ENCODE measurements around the gene S100A16. TPM values are rescaled to one million over a fixed set of nuclear protein-coding genes. Genes with fewer than 3 reads are reported as not detected.

S100A16 gene
- total and polyA plus RNA-seq, 9 of the 15 experiments (the other 6 are each of a cell fraction or from before 2014, with no cell fraction given): 1.6 to 6.9 (median 4.3) TPM

DNA sequence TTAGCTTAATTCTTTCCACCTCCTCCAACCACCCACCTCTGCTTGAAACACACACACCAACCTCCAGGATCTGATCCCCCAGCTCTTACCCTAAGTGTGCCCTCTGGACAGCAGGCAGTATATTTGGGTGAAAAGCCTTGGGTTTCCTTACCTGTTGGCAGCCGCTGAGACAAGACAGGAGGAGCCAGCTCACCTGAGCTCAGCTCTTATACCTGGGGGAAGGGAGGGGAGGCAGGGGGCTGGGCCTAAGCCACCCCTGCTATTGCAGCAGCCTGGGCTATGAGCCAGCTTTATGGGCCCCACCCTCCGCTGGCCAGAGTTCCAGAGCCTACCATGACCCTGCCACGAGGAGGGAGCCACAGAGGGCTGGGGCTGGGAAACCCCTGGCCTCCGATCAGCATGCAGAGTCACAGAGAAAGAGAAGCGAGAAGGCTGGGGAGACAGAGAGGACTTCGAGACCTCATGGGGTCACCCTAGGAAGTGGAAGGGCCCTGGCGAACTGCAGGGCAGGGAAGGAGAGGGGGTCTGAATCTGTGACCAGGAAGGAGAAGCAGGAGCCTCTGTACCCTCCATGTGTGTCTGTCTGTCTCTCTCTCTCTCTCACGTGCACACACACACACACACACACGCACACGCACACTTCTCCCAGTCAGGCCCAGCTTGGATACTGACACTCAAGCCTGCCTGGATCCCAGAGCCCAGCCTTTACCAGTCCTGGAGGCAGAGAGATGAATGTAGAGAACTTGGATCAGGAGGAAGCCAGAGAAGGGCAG is 3.4 kb upstream of the S100A16 start, which contains the start of gene S100A14 (continued):
- TF ChIP-seq, protein P1, sequence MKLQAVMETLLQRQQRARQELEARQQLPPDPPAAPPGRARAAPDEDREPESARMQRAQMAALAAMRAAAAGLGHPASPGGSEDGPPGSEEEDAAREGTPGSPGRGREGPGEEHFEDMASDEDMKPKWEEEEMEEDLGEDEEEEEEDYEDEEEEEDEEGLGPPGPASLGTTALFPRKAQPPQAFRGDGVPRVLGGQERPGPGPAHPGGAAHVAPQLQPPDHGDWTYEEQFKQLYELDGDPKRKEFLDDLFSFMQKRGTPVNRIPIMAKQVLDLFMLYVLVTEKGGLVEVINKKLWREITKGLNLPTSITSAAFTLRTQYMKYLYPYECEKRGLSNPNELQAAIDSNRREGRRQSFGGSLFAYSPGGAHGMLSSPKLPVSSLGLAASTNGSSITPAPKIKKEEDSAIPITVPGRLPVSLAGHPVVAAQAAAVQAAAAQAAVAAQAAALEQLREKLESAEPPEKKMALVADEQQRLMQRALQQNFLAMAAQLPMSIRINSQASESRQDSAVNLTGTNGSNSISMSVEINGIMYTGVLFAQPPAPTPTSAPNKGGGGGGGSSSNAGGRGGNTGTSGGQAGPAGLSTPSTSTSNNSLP (IDR thresholded peaks at IDR 0.05; ENCODE audit: borderline replicate concordance, low read depth, low read length): no peak
- TF ChIP-seq HEY1 (CRISPR knock-in tag; IDR thresholded peaks at IDR 0.05; ENCODE audit: borderline replicate concordance) (no peak), L3MBTL2 (IDR thresholded peaks at IDR 0.05) (0 out of 2 replicates have a peak, but pooled peaks have one; percentile 52), NR2C1 (IDR thresholded peaks at IDR 0.05) (no peak), NR2C1 (tag; IDR thresholded peaks at IDR 0.05) (0 out of 2 replicates have a peak, but pooled peaks have one; percentile 17), SMAD4 (CRISPR knock-in tag; conservative IDR thresholded peaks at IDR 0.05) (no peak), SP2 (IDR thresholded peaks at IDR 0.05; ENCODE audit: extremely low read depth, low read depth, low read length, poor library complexity, severe bottlenecking) (no peak), JUNB (CRISPR knock-in tag; conservative IDR thresholded peaks at IDR 0.05) (no peak), SETDB1 (IDR thresholded peaks at IDR 0.05; ENCODE audit: low read length) (no peak), BRCA1 (IDR thresholded peaks at IDR 0.05) (no peak), BRCA1 (CRISPR knock-in tag; IDR thresholded peaks at IDR 0.05) (no peak), ZEB2 (IDR thresholded peaks at IDR 0.05) (no peak)
- TF ChIP-seq, protein P2, sequence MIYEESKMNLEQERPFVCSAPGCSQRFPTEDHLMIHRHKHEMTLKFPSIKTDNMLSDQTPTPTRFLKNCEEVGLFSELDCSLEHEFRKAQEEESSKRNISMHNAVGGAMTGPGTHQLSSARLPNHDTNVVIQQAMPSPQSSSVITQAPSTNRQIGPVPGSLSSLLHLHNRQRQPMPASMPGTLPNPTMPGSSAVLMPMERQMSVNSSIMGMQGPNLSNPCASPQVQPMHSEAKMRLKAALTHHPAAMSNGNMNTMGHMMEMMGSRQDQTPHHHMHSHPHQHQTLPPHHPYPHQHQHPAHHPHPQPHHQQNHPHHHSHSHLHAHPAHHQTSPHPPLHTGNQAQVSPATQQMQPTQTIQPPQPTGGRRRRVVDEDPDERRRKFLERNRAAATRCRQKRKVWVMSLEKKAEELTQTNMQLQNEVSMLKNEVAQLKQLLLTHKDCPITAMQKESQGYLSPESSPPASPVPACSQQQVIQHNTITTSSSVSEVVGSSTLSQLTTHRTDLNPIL (CRISPR knock-in tag; IDR thresholded peaks at IDR 0.05): no peak

All from K562 (cell line).